Suprapubic skin (tissue), 4 donors: ENCODE data around the gene CNN2.

ENCODE experiments used
- CTCF ChIP-seq, 2 donors: fragments of 200-600 bp in 1 of 2; fragments of 450-650 bp in 1 of 2; sonication (generic) in 1 of 2; IDR thresholded peaks; one replicate each; pipeline ENCODE4 v1.5.1; 2016 to 2019; ENCODE audit warnings: antibody characterized with exemption in 2 of 2, mild to moderate bottlenecking in 1 of 2, moderate library complexity in 1 of 2
- EP300 ChIP-seq: sonication (generic); formaldehyde crosslinking; IDR thresholded peaks from one replicate; pipeline ENCODE4 v1.6.1; 2017; ENCODE audit warnings: antibody characterized with exemption
- POLR2A ChIP-seq, 2 donors: fragments of 450-650 bp; IDR thresholded peaks; one replicate each; pipeline ENCODE4 v1.6.1; 2017; ENCODE audit warnings: antibody characterized with exemption in 2 of 2, mild to moderate bottlenecking in 2 of 2, moderate library complexity in 2 of 2
- POLR2AphosphoS5 ChIP-seq, 3 donors: sonication (generic); formaldehyde crosslinking; IDR thresholded peaks; one replicate each; pipeline ENCODE4 v1.6.1; 2017; ENCODE audit warnings: antibody characterized with exemption in 3 of 3

GRCh38 chr19:1010586-1011510 is 15.6 kb upstream of the CNN2 start:
- TF ChIP-seq EP300 (no peak), CTCF (IDR thresholded peaks at IDR 0.05) (no peak), POLR2AphosphoS5 (IDR thresholded peaks at IDR 0.05) (no peak), POLR2A (IDR thresholded peaks at IDR 0.05) (no peak)
